Stomach (tissue), 9 donors: Measurements from ENCODE around the gene FFAR3. TPM values are rescaled to one million over a fixed set of nuclear protein-coding genes. Genes with fewer than 3 reads are reported as not detected.

ENCODE experiments used
- DNase-seq, 2 donors: peaks; one replicate each; pipeline versions ENCODE4 v3.0.0 to v3.0.0-alpha.2; 2013 to 2019
- H3K27ac ChIP-seq, 5 donors: fragments of 200-600 bp in 4 of 5; sonication (generic) in 4 of 5; one replicate each; pipeline ENCODE4 v1.5.1; 2013 to 2019; ENCODE audit warnings: mild to moderate bottlenecking in 1 of 5, moderate library complexity in 1 of 5
- H3K27me3 ChIP-seq, 3 donors: fragments of 200-600 bp; sonication (generic); one replicate each; pipeline ENCODE4 v1.5.1; 2017 to 2019; ENCODE audit warnings: mixed run types in 1 of 3
- H3K36me3 ChIP-seq, 4 donors: fragments of 200-600 bp; sonication (generic); 1 replicate in 3 of 4; 2 replicates in 1 of 4; pipeline ENCODE4 v1.5.1; 2016 to 2019
- H3K4me1 ChIP-seq, 4 donors: fragments of 200-600 bp; sonication (generic); one replicate each; pipeline ENCODE4 v1.5.1; 2016 to 2019
- H3K4me3 ChIP-seq, 4 donors: fragments of 200-600 bp; sonication (generic) in 3 of 4; one replicate each; pipeline ENCODE4 v1.5.1; 2016 to 2019; ENCODE audit warnings: mild to moderate bottlenecking in 1 of 4
- H3K9me3 ChIP-seq, 4 donors: fragments of 200-600 bp; sonication (generic); one replicate each; pipeline ENCODE4 v1.5.1; 2016 to 2019
- CTCF ChIP-seq, 7 experiments: fragments of 450-650 bp in 4 of 7; fragments of 200-600 bp in 3 of 7; sonication (generic) in 3 of 7; IDR thresholded peaks; one replicate each; pipeline ENCODE4 v1.5.1; 2016 to 2019; ENCODE audit warnings: antibody characterized with exemption in 7 of 7, control low read depth in 2 of 7, mild to moderate bottlenecking in 1 of 7
- EP300 ChIP-seq: sonication (generic); formaldehyde crosslinking; IDR thresholded peaks from one replicate; pipeline ENCODE4 v1.6.1; 2017; ENCODE audit warnings: antibody characterized with exemption
- POLR2A ChIP-seq, 4 donors: fragments of 450-650 bp; IDR thresholded peaks; one replicate each; pipeline ENCODE4 v1.6.1; 2016; ENCODE audit warnings: antibody characterized with exemption in 4 of 4, control low read depth in 2 of 4, mild to moderate bottlenecking in 1 of 4, moderate library complexity in 1 of 4
- POLR2AphosphoS5 ChIP-seq, 3 donors: sonication (generic); formaldehyde crosslinking; IDR thresholded peaks; one replicate each; pipeline ENCODE4 v1.6.1; 2016; ENCODE audit warnings: antibody characterized with exemption in 3 of 3
- WGBS, 5 donors: extraction: QIAGEN DNeasy Blood & Tissue Kit in 3 of 5; methylation state at CpG; one replicate each; pipeline versions ENCODE4 v1.1.5 to v1.1.7; 2013 to 2018; 5-methylcytosine and 5-hydroxymethylcytosine counted together
- intact Hi-C: fragments of 100-400 bp; cut with DNase I; formaldehyde crosslinking; loops from one replicate; pipeline ENCODE4 v1.15.1; 2023; ENCODE audit warnings: low total_unique reads
- polyA plus RNA-seq, 3 donors: library from polyadenylated mRNA; stranded (reverse); fragments of 200-250 nt; gene quantifications; one replicate each; pipeline ENCODE4 v1.2.3, GENCODE V29; 2013
- total RNA-seq, 5 donors: library from RNA; depleted of rRNA; stranded (reverse); fragments of >200 nt; gene quantifications; one replicate each; pipeline versions ENCODE4 v1.1.0 to v1.2.3, GENCODE V29; 2014 to 2016
- donor health status: healthy with polysubstance abuse.
- donor health status: Bipolar disorder and iron deficiency.
- donor health status: healthy.

FFAR3 gene
- total and polyA plus RNA-seq, 8 donors: 0.30 to 0.56 TPM; not detected in 6

DNA sequence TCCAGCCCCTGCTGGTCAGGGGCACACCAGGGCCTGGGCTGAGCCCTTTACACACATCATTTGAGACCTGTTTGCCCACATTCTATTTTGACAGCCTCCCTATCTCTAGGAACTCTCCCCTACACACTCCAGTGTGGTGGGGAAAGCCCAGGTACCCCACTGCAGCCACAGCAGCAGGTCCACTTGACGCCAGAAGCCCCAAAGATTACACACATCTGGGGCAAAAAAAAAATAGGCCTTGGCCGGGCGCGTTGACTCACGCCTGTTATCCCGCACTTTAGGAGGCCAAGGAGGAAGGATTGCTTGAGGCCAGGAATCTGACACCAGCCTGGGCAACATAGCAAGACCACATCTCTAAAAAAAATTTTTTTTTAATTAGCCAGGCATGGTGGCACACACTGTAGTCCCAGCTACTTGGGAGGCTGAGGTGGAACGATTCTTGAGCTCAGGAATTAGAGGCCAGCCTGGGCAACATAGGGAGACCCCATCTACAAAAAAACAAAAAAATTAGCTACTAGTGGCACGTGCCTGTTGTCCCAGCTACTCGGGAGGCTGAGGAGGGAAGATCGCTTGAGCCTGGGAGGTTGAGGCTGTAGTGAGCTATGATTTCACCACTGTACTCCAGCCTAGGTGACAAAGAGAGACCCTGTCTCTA is 47.3 kb upstream of the FFAR3 start:
- intact Hi-C loops: no loop called here
- H3K9me3 ChIP-seq: no peaks in the 10 kb centered on the region
- H3K36me3 ChIP-seq: no peaks in the 10 kb centered on the region
- WGBS, 5 donors: 86 to 92% (median 91%) methylated on average over 10 of the region's 10 CpGs
- TF ChIP-seq POLR2AphosphoS5 (IDR thresholded peaks at IDR 0.05) (no peak), POLR2A (IDR thresholded peaks at IDR 0.05) (no peak), CTCF (IDR thresholded peaks at IDR 0.05) (no peak), EP300 (no peak)
- H3K4me3 ChIP-seq: no peak overlapping the region
- no peak overlapping the region for H3K27ac ChIP-seq
- peaks cover 0 to 28% (median 0%) of the 10 kb centered on the region in 3 donors for H3K27me3 ChIP-seq
- no peaks in the 10 kb centered on the region for H3K4me1 ChIP-seq
- DNase-seq: no peak

DNA sequence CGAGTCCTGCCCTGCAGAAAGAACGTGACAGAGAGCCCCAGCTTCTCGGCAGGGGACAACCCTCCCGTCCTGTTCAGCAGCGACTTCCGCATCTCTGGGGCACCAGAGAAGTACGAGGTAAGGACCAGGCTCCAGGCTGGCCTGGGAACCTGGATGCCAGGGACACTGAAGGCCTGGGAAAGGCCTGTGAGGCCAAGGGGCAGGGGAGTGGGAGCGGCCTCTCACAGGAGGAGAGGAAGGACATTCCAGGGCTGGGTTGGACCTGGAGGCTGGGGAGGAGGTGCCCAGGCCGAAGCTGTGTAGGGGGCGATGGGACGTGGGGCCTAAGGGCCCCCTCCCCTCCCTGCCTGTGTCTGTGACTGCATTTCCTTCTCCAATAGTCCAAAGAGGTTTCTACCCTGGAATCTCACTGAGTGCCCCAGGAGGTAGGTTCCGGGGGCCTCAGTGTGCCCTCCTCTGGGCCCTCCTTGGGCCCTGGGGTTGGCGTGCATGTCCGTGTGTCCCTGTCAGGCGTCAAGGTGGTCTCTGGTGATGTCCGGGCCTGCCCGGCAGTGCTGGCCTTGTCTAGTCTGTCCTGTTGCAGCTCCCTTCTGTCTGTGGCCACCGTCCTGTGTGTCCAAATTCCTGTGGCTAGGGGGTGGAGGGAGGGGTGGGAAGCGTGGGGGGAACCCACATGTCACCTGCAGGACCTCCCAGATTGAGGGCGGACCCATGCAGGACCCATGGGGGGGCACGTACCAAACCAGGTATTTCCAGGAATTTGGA is 46.2 kb upstream of the FFAR3 start:
- DNase-seq: no peak
- no peaks in the 10 kb centered on the region for H3K36me3 ChIP-seq
- intact Hi-C loops: no loop called here
- TF ChIP-seq POLR2AphosphoS5 (IDR thresholded peaks at IDR 0.05) (no peak), POLR2A (IDR thresholded peaks at IDR 0.05) (no peak), CTCF (IDR thresholded peaks at IDR 0.05) (no peak), EP300 (no peak)
- peaks cover 0 to 28% (median 0%) of the 10 kb centered on the region in 3 donors for H3K27me3 ChIP-seq
- no peaks in the 10 kb centered on the region for H3K4me1 ChIP-seq
- H3K4me3 ChIP-seq: no peak overlapping the region
- no peak overlapping the region for H3K27ac ChIP-seq
- no peaks in the 10 kb centered on the region for H3K9me3 ChIP-seq
- WGBS, 5 donors: 80 to 85% (median 81%) methylated on average over 14 to 21 of the region's 21 CpGs

DNA sequence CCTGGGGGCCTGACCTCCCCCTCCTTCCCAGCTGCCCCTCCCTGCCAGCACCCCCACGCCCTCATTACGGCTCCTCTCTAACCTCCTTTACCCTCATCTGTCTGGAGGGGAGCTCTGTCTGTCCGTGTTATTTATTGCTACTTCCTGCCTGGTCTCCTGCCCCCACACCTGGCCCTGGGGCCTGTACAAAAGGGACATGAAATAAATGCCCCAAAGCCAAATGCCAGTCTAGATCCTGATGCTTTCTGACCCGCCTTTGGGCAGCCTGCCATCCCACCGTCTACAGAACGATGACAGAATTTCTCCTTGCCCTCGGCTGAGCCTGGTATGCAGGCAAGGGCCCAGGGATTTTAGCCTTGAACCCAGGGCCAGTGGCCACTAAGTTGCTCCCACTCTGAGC is 44.7 kb upstream of the FFAR3 start:
- Histone ChIP-seq H3K4me3 (no peak overlapping the region), H3K27me3 (peaks cover 0 to 28% (median 0%) of the 10 kb centered on the region in 3 donors), H3K36me3 (no peaks in the 10 kb centered on the region), H3K27ac (no peak overlapping the region), H3K9me3 (no peaks in the 10 kb centered on the region), H3K4me1 (peaks cover 0 to 3% (median 0%) of the 10 kb centered on the region in 4 donors)
- intact Hi-C loops: no loop called here
- no peak for TF ChIP-seq POLR2AphosphoS5 (IDR thresholded peaks at IDR 0.05)
- no peak for TF ChIP-seq POLR2A (IDR thresholded peaks at IDR 0.05)
- WGBS, 5 donors: 35 to 41% (median 36%) methylated on average over 7 of the region's 7 CpGs
- no peak for DNase-seq

DNA sequence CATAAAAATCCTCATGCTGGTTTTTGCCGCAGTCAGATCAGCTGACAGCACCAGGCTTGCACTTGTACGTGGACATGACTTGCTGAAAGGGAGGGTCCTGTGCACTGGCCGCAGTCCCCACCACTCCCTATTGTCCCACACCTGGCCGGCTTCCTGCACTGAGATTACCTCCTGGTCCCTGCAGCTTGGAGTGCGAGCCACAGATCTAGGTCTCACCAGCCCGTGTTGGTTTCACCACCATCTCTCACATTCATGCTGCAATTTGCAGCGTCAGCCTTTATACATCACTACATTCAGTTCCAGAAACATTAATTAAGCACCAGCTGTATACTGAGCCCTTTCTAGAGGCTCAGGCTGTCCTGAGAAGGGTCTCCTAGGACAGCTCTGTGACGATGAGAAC is 44.2 kb upstream of the FFAR3 start:
- peaks cover 0 to 30% (median 0%) of the 10 kb centered on the region in 3 donors for H3K27me3 ChIP-seq
- peaks cover 0 to 8% (median 0%) of the 10 kb centered on the region in 4 donors for H3K4me1 ChIP-seq
- no peak overlapping the region for H3K4me3 ChIP-seq
- no peak for TF ChIP-seq CTCF (IDR thresholded peaks at IDR 0.05)
- no peak for TF ChIP-seq EP300
- TF ChIP-seq POLR2A (IDR thresholded peaks at IDR 0.05): no peak
- TF ChIP-seq POLR2AphosphoS5 (IDR thresholded peaks at IDR 0.05): no peak
- H3K27ac ChIP-seq: no peak overlapping the region
- intact Hi-C loops: no loop called here
- no peaks in the 10 kb centered on the region for H3K36me3 ChIP-seq
- 79 to 94% (median 84%) methylated on average over 8 of the region's 8 CpGs for whole genome bisulfite sequencing, 5 donors
- DNase-seq: no peak
- no peaks in the 10 kb centered on the region for H3K9me3 ChIP-seq
